Ectodermal cell (in vitro differentiated cells): ENCODE measurements around the gene RHOU.

Experiments
- H3K27ac ChIP-seq: 2 replicates; pipeline ENCODE4 v1.7.0; 2013; ENCODE audit warnings: mild to moderate bottlenecking, low read depth, low read length; ENCODE audit not compliant: insufficient read depth, poor library complexity, severe bottlenecking
- H3K27me3 ChIP-seq: 2 replicates; pipeline ENCODE4 v1.7.0; 2013; ENCODE audit warnings: mild to moderate bottlenecking, low read length; ENCODE audit not compliant: insufficient read depth, control insufficient read depth, poor library complexity, severe bottlenecking
- H3K36me3 ChIP-seq: one replicate; pipeline ENCODE4 v1.7.0; 2013; ENCODE audit warnings: low read length; ENCODE audit not compliant: control insufficient read depth, insufficient read depth
- H3K4me1 ChIP-seq: one replicate; pipeline ENCODE4 v1.7.0; 2013; ENCODE audit warnings: low read length; ENCODE audit not compliant: control insufficient read depth, insufficient read depth
- H3K4me3 ChIP-seq: 2 replicates; pipeline ENCODE4 v1.7.0; 2013; ENCODE audit warnings: low read depth, low read length, control low read depth; ENCODE audit not compliant: insufficient read depth
- H3K9me3 ChIP-seq: 2 replicates; pipeline ENCODE4 v1.7.0; 2013; ENCODE audit warnings: mild to moderate bottlenecking, low read length, moderate library complexity; ENCODE audit not compliant: control insufficient read depth
- WGBS, 2 experiments: methylation state at CpG; one replicate each; pipeline ENCODE4 v1.1.7; 2013; ENCODE audit warnings: missing lambda C conversion rate in 2 of 2; 5-methylcytosine and 5-hydroxymethylcytosine counted together

RHOU gene

DNA sequence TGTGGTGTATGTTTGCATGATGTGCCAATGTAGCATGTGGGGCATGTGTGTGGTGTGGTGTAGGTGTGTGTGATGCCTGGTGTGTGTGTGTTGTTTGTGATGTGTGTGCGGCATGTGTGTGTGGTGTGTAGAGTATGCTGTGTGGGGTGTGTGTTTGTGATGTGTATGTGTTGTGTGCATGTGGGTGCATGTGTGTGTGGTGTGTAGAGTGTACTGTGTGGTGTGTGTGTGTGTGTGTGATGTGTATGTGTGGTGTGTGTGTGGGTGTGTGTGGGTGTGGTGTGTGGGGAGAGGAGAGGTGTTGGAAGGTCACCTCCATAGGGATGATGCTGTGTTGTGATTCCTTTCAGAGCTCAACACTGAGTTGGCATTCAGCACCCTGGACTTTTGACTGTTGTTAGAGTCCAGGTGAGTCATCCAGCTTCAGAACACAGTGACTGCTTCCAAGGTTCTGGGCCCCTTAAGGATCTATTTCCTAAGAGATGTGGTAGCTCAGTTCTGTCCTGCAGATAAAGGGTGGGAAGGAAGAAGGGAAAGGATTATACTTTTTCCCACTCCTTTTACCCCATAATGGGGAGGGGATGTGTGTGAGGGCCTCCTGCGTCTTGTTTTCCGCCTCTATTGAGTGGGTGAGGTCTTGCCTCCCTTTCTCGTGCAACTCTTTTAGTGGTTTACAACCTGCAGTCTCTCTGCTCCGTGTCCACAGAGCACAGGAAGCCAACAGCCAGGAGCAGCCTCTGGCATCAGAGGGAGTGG lies 47.6 kb downstream of the RHOU start:
- H3K27ac ChIP-seq, result no peak overlapping the region
- no peaks in the 10 kb centered on the region for H3K36me3 ChIP-seq
- no peaks in the 10 kb centered on the region for H3K9me3 ChIP-seq
- peaks cover 5% of the 10 kb centered on the region for H3K4me1 ChIP-seq
- H3K4me3 ChIP-seq, result no peak overlapping the region
- 90 to 93% methylated on average over 5 of the region's 5 CpGs for WGBS, 2 experiments
- H3K27me3 ChIP-seq, result no peaks in the 10 kb centered on the region

DNA sequence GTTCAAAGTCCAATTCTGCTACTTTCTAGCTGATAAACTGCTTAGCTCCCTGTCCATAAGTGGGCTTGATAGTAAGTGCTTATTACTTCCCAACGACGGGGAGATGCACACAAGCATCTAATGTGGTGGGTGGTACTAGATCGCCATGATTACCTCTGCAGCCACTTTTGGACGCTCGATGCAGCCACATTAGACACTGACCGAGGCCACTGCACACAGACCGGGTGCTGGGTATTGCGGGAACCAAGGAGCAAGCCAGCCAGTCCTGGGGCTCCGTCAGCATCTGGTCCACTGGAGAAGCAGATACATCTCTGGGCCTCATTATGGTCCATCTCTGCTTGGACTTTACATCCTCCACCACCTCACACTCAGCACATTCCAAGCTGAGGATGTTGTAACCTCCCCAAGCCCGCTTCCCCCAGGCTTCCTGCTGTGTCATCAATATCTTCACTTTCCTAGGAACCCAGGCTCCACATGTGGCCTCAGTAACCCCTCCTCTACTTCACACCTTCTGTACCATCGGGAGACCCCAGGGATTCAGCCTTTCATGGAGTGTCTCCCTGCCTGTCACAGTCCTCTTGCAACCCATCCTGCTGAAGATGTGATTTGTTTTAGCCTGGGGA lies 48.2 kb downstream of the RHOU start:
- H3K4me3 ChIP-seq, result no peak overlapping the region
- H3K36me3 ChIP-seq, result no peaks in the 10 kb centered on the region
- no peaks in the 10 kb centered on the region for H3K27me3 ChIP-seq
- H3K9me3 ChIP-seq, result no peaks in the 10 kb centered on the region
- H3K27ac ChIP-seq, result no peak overlapping the region
- H3K4me1 ChIP-seq, result peaks cover 5% of the 10 kb centered on the region
- 96% methylated on average over 11 of the region's 11 CpGs for WGBS, 2 experiments

DNA sequence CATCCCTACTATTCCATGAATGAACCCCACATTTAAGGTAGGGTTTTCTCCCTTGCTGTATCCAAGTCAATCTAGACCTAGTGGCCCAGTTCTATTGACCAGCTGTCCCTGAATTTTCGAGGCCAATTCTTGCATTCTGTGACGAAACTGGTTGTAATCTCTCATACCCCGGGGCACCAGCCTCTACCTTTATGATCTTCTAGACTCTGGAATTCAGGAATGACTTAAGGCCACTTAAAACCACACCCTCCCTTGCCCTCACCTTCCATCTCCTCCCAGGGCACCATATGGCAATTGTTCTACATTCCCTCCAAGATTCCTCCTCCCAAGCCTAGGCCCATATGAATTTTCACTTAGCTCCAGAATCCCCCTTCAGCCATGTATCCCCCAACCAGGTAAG lies 48.9 kb downstream of the RHOU start:
- H3K27ac ChIP-seq, result no peak overlapping the region
- no peaks in the 10 kb centered on the region for H3K9me3 ChIP-seq
- no peaks in the 10 kb centered on the region for H3K27me3 ChIP-seq
- no peaks in the 10 kb centered on the region for H3K36me3 ChIP-seq
- no peak overlapping the region for H3K4me3 ChIP-seq
- 90 to 94% methylated on average over 3 of the region's 3 CpGs for WGBS, 2 experiments
- H3K4me1 ChIP-seq, result peaks cover 5% of the 10 kb centered on the region

DNA sequence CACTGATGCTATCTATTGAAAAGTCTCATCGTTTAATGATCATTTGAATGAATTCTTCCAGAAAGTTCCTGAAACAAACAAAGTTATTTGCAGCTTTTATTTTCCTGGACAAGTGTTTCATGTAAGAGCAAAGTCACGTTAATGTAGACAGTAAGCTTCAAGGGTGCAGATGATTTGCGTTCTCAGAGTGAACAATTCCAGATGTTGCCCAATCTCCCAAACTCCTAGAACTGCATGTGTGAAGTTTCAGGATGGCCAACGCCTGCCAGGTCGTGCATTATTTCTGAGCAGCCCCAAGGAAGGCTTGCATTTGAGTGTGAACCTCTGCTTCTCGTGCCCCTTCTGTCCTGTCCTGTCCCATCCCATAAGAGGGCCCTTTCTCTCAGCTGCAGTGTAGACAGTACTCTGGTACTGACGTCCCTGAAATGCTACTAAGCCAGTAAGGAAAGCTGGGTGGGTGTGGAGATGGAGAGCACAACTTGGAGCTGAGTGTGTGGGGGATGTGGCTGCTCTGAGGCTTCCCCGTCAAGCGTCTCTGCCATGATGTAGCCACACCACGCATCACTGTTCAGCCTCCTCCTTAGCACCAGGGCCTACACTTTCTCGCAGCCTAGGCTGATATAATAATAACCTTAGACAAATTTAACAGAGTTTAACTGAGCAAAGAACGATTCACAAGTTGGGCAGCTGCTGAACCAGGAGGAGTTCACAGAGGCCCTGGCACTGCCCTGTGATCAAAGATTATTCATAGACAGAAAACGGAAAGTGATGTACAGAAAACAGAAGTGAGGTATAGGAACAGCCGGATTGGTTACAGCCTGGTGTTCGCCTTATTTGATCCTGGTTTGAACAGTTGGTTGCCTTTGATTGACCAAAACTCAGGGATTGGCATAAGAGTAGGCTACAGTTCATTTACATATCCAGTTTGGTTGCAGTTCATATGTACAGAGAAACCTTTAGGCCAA lies 50.4 kb downstream of the RHOU start:
- Histone ChIP-seq H3K9me3 (no peaks in the 10 kb centered on the region), H3K27me3 (no peaks in the 10 kb centered on the region), H3K4me3 (no peak overlapping the region), H3K4me1 (peaks cover 5% of the 10 kb centered on the region), H3K36me3 (no peaks in the 10 kb centered on the region), H3K27ac (no peak overlapping the region)
- 94% methylated on average over 15 of the region's 15 CpGs for WGBS, 2 experiments

DNA sequence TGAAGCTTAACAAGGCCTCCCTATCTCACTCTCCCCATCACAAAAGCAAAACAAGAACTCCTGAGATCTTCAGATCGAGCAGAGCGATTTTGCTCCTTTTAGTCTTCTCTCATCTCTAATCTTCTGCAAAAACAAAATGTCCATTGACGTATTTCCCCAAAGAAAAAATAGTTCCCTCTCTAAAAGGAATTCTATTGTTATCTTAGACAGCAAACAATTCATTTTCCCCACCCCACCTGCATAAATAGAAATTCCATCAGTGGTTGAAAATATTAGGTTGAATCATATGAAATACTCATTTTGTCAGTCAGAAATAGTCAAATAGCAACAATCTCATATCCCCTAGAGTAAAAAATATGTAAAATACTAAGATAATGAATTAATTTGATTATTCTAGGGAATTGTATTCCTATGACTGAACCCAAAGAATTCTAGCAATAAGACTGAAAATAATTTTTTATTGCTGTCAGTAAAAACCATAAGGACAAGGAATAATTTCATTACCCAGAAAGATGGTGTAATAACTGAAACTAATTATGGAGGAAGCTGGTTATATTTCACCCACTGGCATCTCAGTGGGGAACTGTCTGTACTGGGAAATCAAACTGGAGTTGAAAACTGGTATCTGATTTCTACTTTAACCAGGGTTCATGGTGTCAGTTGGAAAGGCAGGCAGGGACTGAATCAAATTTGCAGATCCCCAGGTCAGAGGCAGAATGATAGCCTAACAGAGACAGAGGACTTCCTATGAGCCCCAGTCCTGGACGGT lies 51.3 kb downstream of the RHOU start:
- WGBS, 2 experiments, result 89 to 94% methylated on average over 4 of the region's 4 CpGs
- no peaks in the 10 kb centered on the region for H3K27me3 ChIP-seq

DNA sequence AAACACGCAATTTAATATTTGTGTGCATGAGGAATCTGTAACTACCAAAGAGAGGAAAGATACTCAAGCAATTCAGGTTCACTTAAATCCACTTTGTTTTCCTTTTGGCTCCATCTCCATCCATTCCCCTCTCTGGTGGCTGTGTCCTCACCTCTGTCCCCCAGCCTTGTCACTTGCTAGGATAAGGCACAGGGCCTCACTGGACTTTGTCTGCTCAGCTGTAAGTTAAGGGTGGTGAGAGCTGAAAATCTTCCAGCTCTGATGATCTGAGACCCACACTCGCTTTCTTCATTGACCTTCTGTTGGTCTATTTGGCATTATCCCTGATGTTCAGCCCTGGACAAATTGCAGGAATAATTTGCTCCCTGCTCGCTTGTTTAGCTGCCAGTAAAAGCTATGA lies 56.5 kb downstream of the RHOU start:
- no peaks in the 10 kb centered on the region for H3K4me1 ChIP-seq
- WGBS, 2 experiments, result 94 to 100% methylated on average over 3 of the region's 3 CpGs
- no peaks in the 10 kb centered on the region for H3K36me3 ChIP-seq
- H3K27ac ChIP-seq, result no peak overlapping the region
- no peaks in the 10 kb centered on the region for H3K9me3 ChIP-seq
- no peak overlapping the region for H3K4me3 ChIP-seq
- H3K27me3 ChIP-seq, result no peaks in the 10 kb centered on the region

More for the DNA sequence above, 51.3 kb downstream of the RHOU start:
- H3K4me3 ChIP-seq, result no peak overlapping the region
- H3K4me1 ChIP-seq, result no peaks in the 10 kb centered on the region
- H3K9me3 ChIP-seq, result no peaks in the 10 kb centered on the region
- no peaks in the 10 kb centered on the region for H3K36me3 ChIP-seq
- H3K27ac ChIP-seq, result no peak overlapping the region

DNA sequence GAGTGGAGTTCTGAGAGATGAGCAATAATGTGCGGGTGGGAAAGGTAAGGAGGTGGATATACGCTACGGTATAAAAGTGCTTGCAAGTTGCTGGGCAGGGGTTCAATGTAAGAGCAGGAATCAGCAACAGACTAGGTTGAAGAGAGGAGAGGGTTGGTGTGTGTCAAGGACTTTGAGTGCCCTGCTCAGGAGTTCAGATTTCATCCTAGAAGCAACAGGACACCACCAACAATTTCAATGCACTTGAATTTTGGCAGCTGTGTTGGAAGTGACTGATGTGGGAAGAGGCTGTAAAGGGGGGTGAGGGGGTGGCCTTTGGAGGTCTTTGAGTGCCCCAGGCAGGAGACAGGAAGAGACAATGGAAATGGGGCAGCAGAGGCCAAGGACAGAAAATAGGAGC lies 57.3 kb downstream of the RHOU start:
- H3K27ac ChIP-seq, result no peak overlapping the region
- H3K4me3 ChIP-seq, result no peak overlapping the region
- H3K36me3 ChIP-seq, result no peaks in the 10 kb centered on the region
- no peaks in the 10 kb centered on the region for H3K27me3 ChIP-seq
- WGBS, 2 experiments, result 90 to 91% methylated on average over 3 of the region's 3 CpGs
- no peaks in the 10 kb centered on the region for H3K9me3 ChIP-seq
- no peaks in the 10 kb centered on the region for H3K4me1 ChIP-seq

DNA sequence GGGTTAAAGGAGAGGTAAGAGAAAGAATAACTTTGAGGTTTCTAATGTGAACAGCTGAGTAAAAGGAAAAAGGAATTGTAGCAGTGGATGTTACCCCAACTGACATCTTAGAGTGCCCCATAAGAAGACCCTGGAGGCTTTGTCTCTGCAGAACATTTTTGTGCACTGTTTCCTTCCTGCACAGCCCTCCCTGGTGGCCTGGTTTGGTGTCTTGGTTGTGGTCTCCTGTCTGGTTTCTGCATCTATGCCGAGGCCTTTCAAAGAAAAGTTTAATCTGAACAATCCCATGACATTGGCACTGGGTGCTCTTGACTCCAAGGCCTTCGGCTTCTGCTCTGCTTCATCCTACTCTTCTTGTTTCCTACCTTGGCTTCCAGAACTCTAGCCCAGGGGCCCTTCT lies 57.8 kb downstream of the RHOU start:
- Histone ChIP-seq H3K27ac (no peak overlapping the region), H3K9me3 (no peaks in the 10 kb centered on the region), H3K36me3 (no peaks in the 10 kb centered on the region), H3K4me3 (no peak overlapping the region), H3K4me1 (no peaks in the 10 kb centered on the region), H3K27me3 (no peaks in the 10 kb centered on the region)
- WGBS, 2 experiments, result 92 to 93% methylated on average over 2 of the region's 2 CpGs

DNA sequence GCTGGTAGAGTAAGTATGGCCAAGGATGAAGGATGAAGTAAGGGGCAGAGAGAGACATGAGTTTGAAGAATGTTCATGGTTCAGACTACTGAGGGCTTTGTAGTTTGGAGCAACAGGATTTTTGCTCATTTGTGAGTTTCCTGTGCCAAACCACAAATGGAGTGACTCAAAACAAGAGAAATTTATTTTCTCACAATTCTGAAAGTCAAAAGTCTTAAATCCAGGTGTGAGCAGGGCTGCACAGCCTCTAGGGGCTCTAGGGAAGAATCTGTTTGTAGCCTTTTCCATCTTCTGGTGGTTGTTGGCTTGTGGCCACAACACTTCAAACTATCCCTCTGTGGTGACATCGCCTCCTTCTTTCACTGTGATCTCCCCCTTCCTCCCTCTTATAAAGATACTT lies 58.9 kb downstream of the RHOU start:
- no peak overlapping the region for H3K4me3 ChIP-seq
- H3K27me3 ChIP-seq, result no peaks in the 10 kb centered on the region
- no peaks in the 10 kb centered on the region for H3K9me3 ChIP-seq
- H3K27ac ChIP-seq, result no peak overlapping the region
- no peaks in the 10 kb centered on the region for H3K4me1 ChIP-seq
- WGBS, 2 experiments, result 100% methylated on average over 1 of the region's 1 CpG
- no peaks in the 10 kb centered on the region for H3K36me3 ChIP-seq
